SH-SY5Y (cell line): ENCODE data around the gene GPR42.

ENCODE experiments used
- GATA2 ChIP-seq: IDR thresholded peaks from 2 replicates; pipeline ENCODE4 v1.6.1; 2011; ENCODE audit warnings: mild to moderate bottlenecking, low read depth, low read length
- GATA3 ChIP-seq: IDR thresholded peaks from 2 replicates; pipeline ENCODE4 v1.6.1; 2011; ENCODE audit warnings: low read depth, mild to moderate bottlenecking, low read length, moderate library complexity

The GPR42 gene

GRCh38 chr19:35370722-35371121 lies at the start of gene GPR42:
Gene GPR42, plus strand, starts transcription at chr19:35371068. Its CDS starts 292 bp downstream, at chr19:35371360.
- TF ChIP-seq GATA3, result no peak
- TF ChIP-seq GATA2, result no peak

- TF ChIP-seq GATA3 (no peak), GATA2 (no peak)
Measured at GRCh38 chr19:35321291-35321690, 49.6 kb upstream of the GPR42 start.

GRCh38 chr19:35322014-35322413 lies 48.9 kb upstream of the GPR42 start:
- TF ChIP-seq GATA3 (no peak), GATA2 (no peak)

GRCh38 chr19:35327642-35328041 lies 43.2 kb upstream of the GPR42 start:
- TF ChIP-seq GATA3 (no peak), GATA2 (no peak)

- TF ChIP-seq GATA2, result no peak
- no peak for TF ChIP-seq GATA3
Measured at GRCh38 chr19:35328851-35329285, 42.0 kb upstream of the GPR42 start, which contains the start of gene CD22. Gene CD22, plus strand, starts transcription at chr19:35329187. Its CDS starts 2,854 bp downstream, at chr19:35332041.

- no peak for TF ChIP-seq GATA3
- no peak for TF ChIP-seq GATA2
Measured at GRCh38 chr19:35329323-35329722, 41.5 kb upstream of the GPR42 start.

GRCh38 chr19:35330475-35330874 lies 40.4 kb upstream of the GPR42 start:
- no peak for TF ChIP-seq GATA3
- no peak for TF ChIP-seq GATA2

GRCh38 chr19:35331551-35332214 lies 39.2 kb upstream of the GPR42 start:
- TF ChIP-seq GATA3, result no peak
- TF ChIP-seq GATA2, result no peak

GRCh38 chr19:35332817-35333216 lies 38.1 kb upstream of the GPR42 start:
- no peak for TF ChIP-seq GATA3
- no peak for TF ChIP-seq GATA2

- no peak for TF ChIP-seq GATA2
- TF ChIP-seq GATA3, result no peak
Measured at GRCh38 chr19:35334144-35334753, 36.6 kb upstream of the GPR42 start.

- TF ChIP-seq GATA3, result no peak
- no peak for TF ChIP-seq GATA2
Measured at GRCh38 chr19:35336166-35336955, 34.5 kb upstream of the GPR42 start.

- TF ChIP-seq GATA2, result no peak
- no peak for TF ChIP-seq GATA3
Measured at GRCh38 chr19:35337097-35337983, 33.5 kb upstream of the GPR42 start.

GRCh38 chr19:35337984-35338296 lies 32.9 kb upstream of the GPR42 start:
- TF ChIP-seq GATA2, result no peak
- no peak for TF ChIP-seq GATA3

- no peak for TF ChIP-seq GATA3
- no peak for TF ChIP-seq GATA2
Measured at GRCh38 chr19:35340431-35340830, 30.4 kb upstream of the GPR42 start.
